GM20000 (cell line): ENCODE data around the gene MIPOL1.

ENCODE experiments used
- DNase-seq: peaks from one replicate; pipeline ENCODE4 v3.0.0; 2012; ENCODE audit warnings: low spot score
- CTCF ChIP-seq: IDR thresholded peaks from 2 replicates; pipeline ENCODE4 v1.5.1; 2012; ENCODE audit warnings: mild to moderate bottlenecking, control low read depth; ENCODE audit errors: extremely low read depth, missing control alignments

MIPOL1 gene

GRCh38 chr14:37515771-37516170 is 318.0 kb downstream of the MIPOL1 start:
- no peak for DNase-seq
- no peak for TF ChIP-seq CTCF

GRCh38 chr14:37526994-37527393 is 329.3 kb downstream of the MIPOL1 start:
- no peak for TF ChIP-seq CTCF
- no peak for DNase-seq

GRCh38 chr14:37539992-37540391 is 342.3 kb downstream of the MIPOL1 start:
- DNase-seq: no peak
- no peak for TF ChIP-seq CTCF

GRCh38 chr14:37544407-37544806 is 346.7 kb downstream of the MIPOL1 start:
- no peak for DNase-seq

GRCh38 chr14:37545174-37545573 is 347.4 kb downstream of the MIPOL1 start:
- DNase-seq: no peak
- TF ChIP-seq CTCF: no peak

More at GRCh38 chr14:37544407-37544806, 346.7 kb downstream of the MIPOL1 start:
- TF ChIP-seq CTCF: no peak

- no peak for TF ChIP-seq CTCF
- DNase-seq: no peak
Observed at GRCh38 chr14:37546621-37547447, 349.1 kb downstream of the MIPOL1 start.

- no peak for DNase-seq
- TF ChIP-seq CTCF: no peak
Observed at GRCh38 chr14:37550511-37550910, 352.8 kb downstream of the MIPOL1 start.
